ENCODE results near the gene LACTB. TPM values are rescaled to one million over a fixed set of nuclear protein-coding genes. Genes with fewer than 3 reads are reported as not detected.

LACTB gene
- total and polyA plus RNA-seq, 4 donors: 13.2 to 25.3 (median 19.1) TPM

GRCh38 chr15:63165166-63165859, 43.7 kb downstream of the LACTB start:
- no peak overlapping the region for H3K27ac ChIP-seq (ENCODE audit: low read depth in 1 of 2, low read length in 2 of 2)
- no peak overlapping the region for H3K4me3 ChIP-seq (ENCODE audit: low read depth in 1 of 3, low read length in 3 of 3)
- H3K4me1 ChIP-seq (ENCODE audit: control insufficient read depth in 4 of 4, insufficient read depth in 4 of 4, low read length in 3 of 4): no peaks in the 10 kb centered on the region
- DNase-seq (ENCODE audit: low spot score): no peak
- WGBS: 95% methylated on average over 6 of the region's 6 CpGs
- no peak overlapping the region for H3K9ac ChIP-seq (ENCODE audit: low read depth in 1 of 2, low read length in 2 of 2)
- no peaks in the 10 kb centered on the region for H3K9me3 ChIP-seq (ENCODE audit: control insufficient read depth in 4 of 4, low read length in 3 of 4)
- H3K27me3 ChIP-seq (ENCODE audit: control insufficient read depth in 4 of 4, insufficient read depth in 4 of 4, low read length in 3 of 4): no peaks in the 10 kb centered on the region
- H3K36me3 ChIP-seq (ENCODE audit: control insufficient read depth in 4 of 4, insufficient read depth in 3 of 4, low read depth in 1 of 4, low read length in 3 of 4): no peaks in the 10 kb centered on the region
- TF ChIP-seq, protein P1, sequence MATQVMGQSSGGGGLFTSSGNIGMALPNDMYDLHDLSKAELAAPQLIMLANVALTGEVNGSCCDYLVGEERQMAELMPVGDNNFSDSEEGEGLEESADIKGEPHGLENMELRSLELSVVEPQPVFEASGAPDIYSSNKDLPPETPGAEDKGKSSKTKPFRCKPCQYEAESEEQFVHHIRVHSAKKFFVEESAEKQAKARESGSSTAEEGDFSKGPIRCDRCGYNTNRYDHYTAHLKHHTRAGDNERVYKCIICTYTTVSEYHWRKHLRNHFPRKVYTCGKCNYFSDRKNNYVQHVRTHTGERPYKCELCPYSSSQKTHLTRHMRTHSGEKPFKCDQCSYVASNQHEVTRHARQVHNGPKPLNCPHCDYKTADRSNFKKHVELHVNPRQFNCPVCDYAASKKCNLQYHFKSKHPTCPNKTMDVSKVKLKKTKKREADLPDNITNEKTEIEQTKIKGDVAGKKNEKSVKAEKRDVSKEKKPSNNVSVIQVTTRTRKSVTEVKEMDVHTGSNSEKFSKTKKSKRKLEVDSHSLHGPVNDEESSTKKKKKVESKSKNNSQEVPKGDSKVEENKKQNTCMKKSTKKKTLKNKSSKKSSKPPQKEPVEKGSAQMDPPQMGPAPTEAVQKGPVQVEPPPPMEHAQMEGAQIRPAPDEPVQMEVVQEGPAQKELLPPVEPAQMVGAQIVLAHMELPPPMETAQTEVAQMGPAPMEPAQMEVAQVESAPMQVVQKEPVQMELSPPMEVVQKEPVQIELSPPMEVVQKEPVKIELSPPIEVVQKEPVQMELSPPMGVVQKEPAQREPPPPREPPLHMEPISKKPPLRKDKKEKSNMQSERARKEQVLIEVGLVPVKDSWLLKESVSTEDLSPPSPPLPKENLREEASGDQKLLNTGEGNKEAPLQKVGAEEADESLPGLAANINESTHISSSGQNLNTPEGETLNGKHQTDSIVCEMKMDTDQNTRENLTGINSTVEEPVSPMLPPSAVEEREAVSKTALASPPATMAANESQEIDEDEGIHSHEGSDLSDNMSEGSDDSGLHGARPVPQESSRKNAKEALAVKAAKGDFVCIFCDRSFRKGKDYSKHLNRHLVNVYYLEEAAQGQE (IDR thresholded peaks at IDR 0.05): no peak
- TF ChIP-seq YY1 (IDR thresholded peaks at IDR 0.05) (no peak), SP1 (IDR thresholded peaks at IDR 0.05) (no peak), RXRA (IDR thresholded peaks at IDR 0.05) (no peak), FOXA1 (IDR thresholded peaks at IDR 0.05) (no peak), HNF4A (conservative IDR thresholded peaks at IDR 0.05) (no peak)
- TF ChIP-seq, protein P2, sequence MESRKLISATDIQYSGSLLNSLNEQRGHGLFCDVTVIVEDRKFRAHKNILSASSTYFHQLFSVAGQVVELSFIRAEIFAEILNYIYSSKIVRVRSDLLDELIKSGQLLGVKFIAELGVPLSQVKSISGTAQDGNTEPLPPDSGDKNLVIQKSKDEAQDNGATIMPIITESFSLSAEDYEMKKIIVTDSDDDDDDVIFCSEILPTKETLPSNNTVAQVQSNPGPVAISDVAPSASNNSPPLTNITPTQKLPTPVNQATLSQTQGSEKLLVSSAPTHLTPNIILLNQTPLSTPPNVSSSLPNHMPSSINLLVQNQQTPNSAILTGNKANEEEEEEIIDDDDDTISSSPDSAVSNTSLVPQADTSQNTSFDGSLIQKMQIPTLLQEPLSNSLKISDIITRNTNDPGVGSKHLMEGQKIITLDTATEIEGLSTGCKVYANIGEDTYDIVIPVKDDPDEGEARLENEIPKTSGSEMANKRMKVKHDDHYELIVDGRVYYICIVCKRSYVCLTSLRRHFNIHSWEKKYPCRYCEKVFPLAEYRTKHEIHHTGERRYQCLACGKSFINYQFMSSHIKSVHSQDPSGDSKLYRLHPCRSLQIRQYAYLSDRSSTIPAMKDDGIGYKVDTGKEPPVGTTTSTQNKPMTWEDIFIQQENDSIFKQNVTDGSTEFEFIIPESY (IDR thresholded peaks at IDR 0.05): no peak

GRCh38 chr15:63166219-63166618, 44.6 kb downstream of the LACTB start:
- H3K36me3 ChIP-seq (ENCODE audit: control insufficient read depth in 4 of 4, insufficient read depth in 3 of 4, low read depth in 1 of 4, low read length in 3 of 4): no peaks in the 10 kb centered on the region

More at GRCh38 chr15:63166219-63166618, 44.6 kb downstream of the LACTB start:
- no peak for DNase-seq (ENCODE audit: low spot score)
- no peak for TF ChIP-seq EGR1 (IDR thresholded peaks at IDR 0.05; ENCODE audit: low read depth in 2 of 2)
- peak; percentile 47 to 55 for TF ChIP-seq RAD21 (IDR thresholded peaks at IDR 0.05)
- TF ChIP-seq, protein P2 (IDR thresholded peaks at IDR 0.05): no peak
- no peak for TF ChIP-seq NR2F2 (IDR thresholded peaks at IDR 0.05)
- TF ChIP-seq, protein P3, sequence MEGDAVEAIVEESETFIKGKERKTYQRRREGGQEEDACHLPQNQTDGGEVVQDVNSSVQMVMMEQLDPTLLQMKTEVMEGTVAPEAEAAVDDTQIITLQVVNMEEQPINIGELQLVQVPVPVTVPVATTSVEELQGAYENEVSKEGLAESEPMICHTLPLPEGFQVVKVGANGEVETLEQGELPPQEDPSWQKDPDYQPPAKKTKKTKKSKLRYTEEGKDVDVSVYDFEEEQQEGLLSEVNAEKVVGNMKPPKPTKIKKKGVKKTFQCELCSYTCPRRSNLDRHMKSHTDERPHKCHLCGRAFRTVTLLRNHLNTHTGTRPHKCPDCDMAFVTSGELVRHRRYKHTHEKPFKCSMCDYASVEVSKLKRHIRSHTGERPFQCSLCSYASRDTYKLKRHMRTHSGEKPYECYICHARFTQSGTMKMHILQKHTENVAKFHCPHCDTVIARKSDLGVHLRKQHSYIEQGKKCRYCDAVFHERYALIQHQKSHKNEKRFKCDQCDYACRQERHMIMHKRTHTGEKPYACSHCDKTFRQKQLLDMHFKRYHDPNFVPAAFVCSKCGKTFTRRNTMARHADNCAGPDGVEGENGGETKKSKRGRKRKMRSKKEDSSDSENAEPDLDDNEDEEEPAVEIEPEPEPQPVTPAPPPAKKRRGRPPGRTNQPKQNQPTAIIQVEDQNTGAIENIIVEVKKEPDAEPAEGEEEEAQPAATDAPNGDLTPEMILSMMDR (IDR thresholded peaks at IDR 0.05; ENCODE audit: low read depth, low read length, missing input control): no peak
- TF ChIP-seq JUND (IDR thresholded peaks at IDR 0.05): no peak
- H3K9me3 ChIP-seq (ENCODE audit: control insufficient read depth in 4 of 4, low read length in 3 of 4): no peaks in the 10 kb centered on the region
- H3K4me3 ChIP-seq (ENCODE audit: low read depth in 1 of 3, low read length in 3 of 3): no peak overlapping the region
- WGBS: 93% methylated on average over 2 of the region's 2 CpGs
- H3K9ac ChIP-seq (ENCODE audit: low read depth in 1 of 2, low read length in 2 of 2): no peak overlapping the region
- no peaks in the 10 kb centered on the region for H3K27me3 ChIP-seq (ENCODE audit: control insufficient read depth in 4 of 4, insufficient read depth in 4 of 4, low read length in 3 of 4)
- H3K4me1 ChIP-seq (ENCODE audit: control insufficient read depth in 4 of 4, insufficient read depth in 4 of 4, low read length in 3 of 4): no peaks in the 10 kb centered on the region
- H3K27ac ChIP-seq (ENCODE audit: low read depth in 1 of 2, low read length in 2 of 2): no peak overlapping the region
